A549 (cell line): ENCODE results near the gene HCAR2.
"Not testable (repeated sequence)": the region's sequence is repeated elsewhere in the genome, so short reads cannot be mapped to it uniquely, and the experiment has no call there.

Experiments used
- CEBPB ChIP-seq, 2 experiments: fragments of >200 bp in 1 of 2; sonication (Bioruptor Twin) in 1 of 2; formaldehyde crosslinking in 1 of 2; IDR thresholded peaks; 2 replicates each; pipeline ENCODE4 v1.6.1; 2012 to 2016
- EHMT2 ChIP-seq: fragments of 200-600 bp; sonication (generic); IDR thresholded peaks from 2 replicates; pipeline ENCODE4 v1.6.1; 2016; ENCODE audit warnings: antibody characterized with exemption, low read depth, mild to moderate bottlenecking, moderate library complexity
- ELK1 ChIP-seq: fragments of 150-350 bp; IDR thresholded peaks from 2 replicates; pipeline ENCODE4 v1.6.1; 2014; ENCODE audit warnings: low read depth, mild to moderate bottlenecking, low read length
- HDAC2 ChIP-seq: fragments of 200-600 bp; sonication (generic); IDR thresholded peaks from 2 replicates; pipeline ENCODE4 v1.6.1; 2016
- JUNB ChIP-seq: fragments of >200 bp; sonication (Bioruptor Twin); formaldehyde crosslinking; IDR thresholded peaks from 2 replicates; pipeline ENCODE4 v1.6.1; 2016
- MYC ChIP-seq: IDR thresholded peaks from 2 replicates; pipeline ENCODE4 v1.6.1; 2012; ENCODE audit warnings: mild to moderate bottlenecking, inconsistent platforms, low read length, improper control_type of control experiment, borderline replicate concordance
- POLR2A ChIP-seq: IDR thresholded peaks from 2 replicates; pipeline ENCODE4 v1.6.1; 2012; ENCODE audit warnings: mild to moderate bottlenecking, low read length
- RAD21 ChIP-seq, 2 experiments: fragments of >200 bp in 1 of 2; sonication (Bioruptor Twin) in 1 of 2; formaldehyde crosslinking in 1 of 2; IDR thresholded peaks in 1 of 2; conservative IDR thresholded peaks in 1 of 2; 2 replicates in 1 of 2; 3 replicates in 1 of 2; pipeline ENCODE4 v1.6.1; 2012 to 2018; ENCODE audit warnings: inconsistent platforms in 1 of 2
- TF ChIP-seq, protein P1 (sequence below): fragments of 450-650 bp; IDR thresholded peaks from 2 replicates; pipeline ENCODE4 v1.6.1; 2014; ENCODE audit warnings: antibody characterized with exemption
- TF ChIP-seq, protein P2 (sequence below): fragments of >200 bp; sonication (Bioruptor Twin); formaldehyde crosslinking; IDR thresholded peaks from 3 replicates; pipeline ENCODE4 v1.5.1; 2016

DNA sequence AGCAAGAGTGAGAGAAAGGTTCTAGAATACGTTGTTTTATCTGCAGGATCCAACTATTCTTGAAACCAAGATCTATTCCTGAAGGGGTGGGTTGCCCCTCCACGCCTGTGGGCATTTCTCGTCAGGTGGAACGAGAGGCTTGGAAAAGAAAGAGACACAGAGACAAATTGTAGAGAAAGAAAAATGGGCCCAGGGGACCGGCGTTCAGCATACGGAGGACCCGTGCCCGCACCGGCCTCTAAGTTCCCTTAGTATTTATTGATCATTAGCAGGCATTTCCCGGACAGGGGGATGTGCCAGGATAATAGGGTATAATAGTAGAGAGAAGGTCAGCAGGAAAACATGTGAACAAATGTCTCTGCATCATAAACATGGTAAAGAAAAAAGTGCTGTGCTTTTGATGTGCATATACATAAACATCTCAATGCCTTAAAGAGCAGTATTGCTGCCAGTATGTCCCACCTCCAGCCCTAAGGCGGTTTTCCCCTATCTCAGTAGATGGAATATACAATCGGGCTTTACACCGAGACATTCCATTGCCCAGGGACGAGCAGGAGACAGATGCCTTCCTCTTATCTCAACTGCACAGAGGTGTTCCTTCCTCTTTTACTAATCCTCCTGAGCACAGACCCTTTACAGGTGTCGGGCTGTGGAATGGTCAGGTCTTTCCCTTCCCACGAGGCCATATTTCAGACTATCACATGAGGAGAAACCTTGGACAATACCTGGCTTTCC is 47.8 kb upstream of the HCAR2 start:
- not testable (repeated sequence) for TF ChIP-seq POLR2A; HDAC2; JUNB; RAD21 (conservative IDR thresholded peaks at IDR 0.05 in 1 of 2, IDR thresholded peaks at IDR 0.05 in 1 of 2); EHMT2; CEBPB (IDR thresholded peaks at IDR 0.05); MYC; ELK1
- TF ChIP-seq, protein P1, sequence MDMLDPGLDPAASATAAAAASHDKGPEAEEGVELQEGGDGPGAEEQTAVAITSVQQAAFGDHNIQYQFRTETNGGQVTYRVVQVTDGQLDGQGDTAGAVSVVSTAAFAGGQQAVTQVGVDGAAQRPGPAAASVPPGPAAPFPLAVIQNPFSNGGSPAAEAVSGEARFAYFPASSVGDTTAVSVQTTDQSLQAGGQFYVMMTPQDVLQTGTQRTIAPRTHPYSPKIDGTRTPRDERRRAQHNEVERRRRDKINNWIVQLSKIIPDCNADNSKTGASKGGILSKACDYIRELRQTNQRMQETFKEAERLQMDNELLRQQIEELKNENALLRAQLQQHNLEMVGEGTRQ, result not testable (repeated sequence)
- TF ChIP-seq, protein P2, sequence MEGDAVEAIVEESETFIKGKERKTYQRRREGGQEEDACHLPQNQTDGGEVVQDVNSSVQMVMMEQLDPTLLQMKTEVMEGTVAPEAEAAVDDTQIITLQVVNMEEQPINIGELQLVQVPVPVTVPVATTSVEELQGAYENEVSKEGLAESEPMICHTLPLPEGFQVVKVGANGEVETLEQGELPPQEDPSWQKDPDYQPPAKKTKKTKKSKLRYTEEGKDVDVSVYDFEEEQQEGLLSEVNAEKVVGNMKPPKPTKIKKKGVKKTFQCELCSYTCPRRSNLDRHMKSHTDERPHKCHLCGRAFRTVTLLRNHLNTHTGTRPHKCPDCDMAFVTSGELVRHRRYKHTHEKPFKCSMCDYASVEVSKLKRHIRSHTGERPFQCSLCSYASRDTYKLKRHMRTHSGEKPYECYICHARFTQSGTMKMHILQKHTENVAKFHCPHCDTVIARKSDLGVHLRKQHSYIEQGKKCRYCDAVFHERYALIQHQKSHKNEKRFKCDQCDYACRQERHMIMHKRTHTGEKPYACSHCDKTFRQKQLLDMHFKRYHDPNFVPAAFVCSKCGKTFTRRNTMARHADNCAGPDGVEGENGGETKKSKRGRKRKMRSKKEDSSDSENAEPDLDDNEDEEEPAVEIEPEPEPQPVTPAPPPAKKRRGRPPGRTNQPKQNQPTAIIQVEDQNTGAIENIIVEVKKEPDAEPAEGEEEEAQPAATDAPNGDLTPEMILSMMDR, result not testable (repeated sequence)
